Measurements from ENCODE around the gene BRK1.
"Not testable (repeated sequence)": the region's sequence is repeated elsewhere in the genome, so short reads cannot be mapped to it uniquely, and the experiment has no call there.

- not testable (repeated sequence) for TF ChIP-seq ZNF70 (CRISPR knock-in tag; IDR thresholded peaks at IDR 0.05); OSR1 (CRISPR knock-in tag; IDR thresholded peaks at IDR 0.05); TOX (CRISPR knock-in tag; IDR thresholded peaks at IDR 0.05; ENCODE audit: borderline replicate concordance); ZC3H10 (CRISPR knock-in tag; IDR thresholded peaks at IDR 0.05); POU6F1 (CRISPR knock-in tag; IDR thresholded peaks at IDR 0.05; ENCODE audit: borderline replicate concordance, low read depth); ZFP3 (CRISPR knock-in tag; IDR thresholded peaks at IDR 0.05); PPARA (CRISPR knock-in tag; IDR thresholded peaks at IDR 0.05; ENCODE audit: borderline replicate concordance); ESRRG (CRISPR knock-in tag; IDR thresholded peaks at IDR 0.05); ZNF8 (CRISPR knock-in tag; IDR thresholded peaks at IDR 0.05); ARNTL (CRISPR knock-in tag; IDR thresholded peaks at IDR 0.05; ENCODE audit: borderline replicate concordance, low read depth)
Observed at GRCh38 chr3:10176150-10176549, 60.7 kb downstream of the BRK1 start.

Measured in SK-N-SH treated with all-trans-retinoic acid at 6 μM for 48 hours (cell line).